GM21423 (cell line): ENCODE results near the gene ABTB1.
"Not testable (repeated sequence)": the region's sequence is repeated elsewhere in the genome, so short reads cannot be mapped to it uniquely, and the experiment has no call there.

Experiments
- ATAC-seq: cut with Tn5 transposase; IDR thresholded peaks from one replicate; pipeline ENCODE4 v1.9.1; 2021; ENCODE audit warnings: mild to moderate bottlenecking, moderate library complexity; ENCODE audit not compliant: unreplicated experiment

The ABTB1 gene

DNA sequence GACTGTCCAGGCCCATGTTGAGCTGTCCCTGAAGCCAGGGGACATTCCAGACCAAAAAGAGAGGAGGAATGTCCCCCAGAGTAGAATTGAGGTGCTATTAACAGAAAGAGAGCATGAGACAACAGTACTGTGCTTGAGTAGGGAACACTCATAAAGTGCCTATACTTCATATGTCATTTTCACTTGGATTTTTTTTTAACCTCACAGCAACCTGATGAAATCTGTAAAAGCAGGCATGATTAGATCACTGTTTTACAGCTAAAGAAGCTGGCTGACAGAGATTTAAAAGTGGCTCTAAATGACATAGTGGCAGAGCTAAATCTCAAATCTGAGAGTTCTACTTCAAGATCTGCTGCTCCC lies 24.9 kb upstream of the ABTB1 start:
- no peak for ATAC-seq

DNA sequence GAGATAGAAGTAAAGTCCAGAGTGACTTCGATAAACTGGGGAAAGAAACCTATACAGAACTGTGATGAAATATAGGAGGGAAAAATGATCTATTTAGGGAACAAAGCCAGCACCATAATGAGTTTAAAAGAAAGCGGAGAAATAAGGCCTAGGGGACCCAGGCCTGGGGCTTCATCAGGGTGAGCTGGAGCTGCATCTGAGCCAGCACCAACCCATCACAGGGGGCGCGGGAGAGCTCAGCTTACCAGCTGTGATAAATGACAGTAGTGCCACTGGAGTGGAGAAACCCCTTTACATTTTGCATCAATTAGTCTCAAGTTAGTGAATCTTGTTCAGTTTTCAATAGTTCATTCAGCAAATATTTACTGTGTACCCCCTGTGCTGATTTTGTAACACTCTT lies 22.5 kb upstream of the ABTB1 start:
- no peak for ATAC-seq

DNA sequence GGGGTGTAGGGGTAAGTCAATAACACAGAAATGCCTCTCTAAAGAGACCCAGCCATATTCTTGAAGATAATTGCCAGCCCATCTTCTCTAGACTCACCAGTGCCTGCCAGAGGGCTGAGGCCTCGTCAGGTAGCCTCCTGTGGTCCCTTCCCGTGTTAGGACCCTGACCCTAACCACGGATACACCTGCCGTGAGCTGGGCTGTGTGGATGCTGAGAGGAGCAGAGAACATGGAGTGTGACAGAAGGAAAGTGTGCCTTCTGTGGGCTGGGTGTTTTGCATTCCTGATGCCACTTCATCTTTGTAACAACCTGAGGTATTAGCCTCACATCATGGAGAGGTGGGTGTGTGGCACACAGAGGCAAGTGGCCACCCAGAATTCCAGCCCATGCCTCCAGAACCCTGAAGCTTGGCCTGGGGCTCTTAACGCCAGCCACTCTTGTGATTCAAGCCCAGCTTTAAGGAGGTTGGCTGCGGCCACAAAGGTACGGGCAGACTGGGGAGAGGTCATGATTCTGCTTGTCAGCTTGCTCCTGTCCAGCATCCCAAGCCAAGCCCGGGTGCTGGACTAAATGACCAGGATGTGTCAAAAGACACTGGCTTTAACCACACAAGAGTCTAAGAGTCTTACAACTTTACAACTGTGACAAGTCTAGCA lies 21.1 kb upstream of the ABTB1 start:
- ATAC-seq = no peak

DNA sequence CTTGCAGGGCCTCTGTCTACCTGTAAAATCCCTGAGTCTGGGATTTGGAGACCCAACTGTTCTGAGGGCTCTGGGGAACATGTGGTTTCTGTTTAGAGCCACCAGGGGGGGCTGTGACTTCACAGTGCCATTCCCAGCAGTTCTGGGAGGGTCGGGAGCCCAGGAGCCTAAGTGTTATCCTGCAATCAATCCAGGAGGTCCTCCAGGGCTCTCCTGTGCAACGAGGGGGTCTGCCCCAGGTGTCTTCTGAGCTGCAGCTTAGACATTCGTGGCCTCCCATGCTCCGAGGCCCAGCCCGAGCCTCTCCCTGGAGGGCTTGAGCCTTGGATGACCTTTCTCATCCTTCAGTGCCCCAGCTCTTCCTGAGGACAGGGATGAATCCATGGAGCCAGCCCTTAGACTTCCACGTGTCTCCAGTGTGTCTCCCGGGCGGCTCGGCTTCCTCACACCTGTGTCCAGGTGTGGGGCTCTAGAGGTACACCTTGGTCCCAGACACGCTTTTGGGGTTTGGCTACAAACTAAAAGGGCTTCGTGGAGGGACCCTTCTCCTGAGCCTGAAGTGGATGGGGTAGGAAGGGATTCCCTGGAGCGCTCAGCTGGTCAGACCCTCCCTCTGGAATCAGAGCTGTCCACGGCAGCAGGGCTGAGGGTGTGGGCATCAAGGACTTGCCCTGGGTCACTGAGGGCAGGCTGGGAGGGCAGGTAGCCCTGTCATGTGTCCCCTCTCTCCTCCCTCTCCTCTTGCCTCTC lies 20.3 kb upstream of the ABTB1 start:
- no peak for ATAC-seq

DNA sequence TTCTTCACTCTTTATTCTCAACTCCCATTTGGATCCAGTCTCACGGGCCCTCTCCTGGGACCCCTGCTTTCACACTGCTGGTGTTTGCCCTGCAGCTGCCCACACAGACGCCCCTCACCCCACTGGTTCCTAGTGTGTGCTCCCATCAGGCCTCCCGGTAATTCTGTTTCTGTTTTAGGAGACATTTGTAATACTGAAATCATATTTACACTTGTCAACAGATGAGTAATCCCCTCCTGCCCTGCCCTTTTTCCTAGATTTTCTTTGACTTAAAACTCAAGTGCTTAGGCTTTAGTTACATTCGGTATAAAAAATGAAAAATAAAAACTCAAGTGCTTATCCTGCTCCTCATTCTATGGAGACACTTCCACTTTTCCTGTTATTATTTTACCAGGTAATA lies 18.4 kb upstream of the ABTB1 start:
- no peak for ATAC-seq

DNA sequence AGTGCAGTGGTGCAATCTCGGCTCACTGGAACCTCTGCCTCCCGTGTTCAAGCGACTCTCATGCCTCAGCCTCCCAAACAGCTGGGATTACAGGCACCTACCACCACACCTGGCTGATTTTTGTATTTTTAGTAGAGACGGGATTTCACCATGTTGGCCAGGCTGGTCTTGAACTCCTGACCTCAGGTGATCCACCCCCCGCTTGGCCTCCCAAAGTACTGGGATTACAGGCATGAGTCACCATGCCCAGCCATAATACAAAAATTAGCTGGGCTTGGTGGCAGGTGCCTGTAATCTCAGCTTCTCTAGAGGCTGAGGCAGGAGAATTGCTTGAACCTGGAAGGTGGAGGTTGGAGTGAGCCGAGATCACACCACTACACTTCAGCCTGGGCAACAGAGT lies 17.8 kb upstream of the ABTB1 start:
- ATAC-seq = not testable (repeated sequence)

DNA sequence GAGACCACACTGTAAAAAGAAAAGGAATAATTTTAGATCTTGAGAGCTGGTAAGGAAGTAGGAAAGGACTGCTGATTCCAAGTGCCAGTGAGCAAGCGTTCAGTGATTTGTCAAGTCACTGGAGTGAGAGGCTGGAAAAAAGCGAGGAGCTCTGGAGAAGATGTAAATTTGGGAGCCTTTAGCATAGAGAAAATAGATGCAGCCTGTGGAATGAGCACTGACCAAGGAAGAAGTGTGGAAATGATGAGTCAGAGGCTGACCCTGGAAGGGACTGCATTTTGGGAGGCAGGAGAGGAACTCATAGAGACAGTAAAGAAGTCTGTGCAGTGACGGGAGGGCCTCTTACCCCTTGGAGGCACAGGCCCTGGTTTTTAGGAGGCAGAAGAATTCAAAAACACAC lies 17.1 kb upstream of the ABTB1 start:
- no peak for ATAC-seq

DNA sequence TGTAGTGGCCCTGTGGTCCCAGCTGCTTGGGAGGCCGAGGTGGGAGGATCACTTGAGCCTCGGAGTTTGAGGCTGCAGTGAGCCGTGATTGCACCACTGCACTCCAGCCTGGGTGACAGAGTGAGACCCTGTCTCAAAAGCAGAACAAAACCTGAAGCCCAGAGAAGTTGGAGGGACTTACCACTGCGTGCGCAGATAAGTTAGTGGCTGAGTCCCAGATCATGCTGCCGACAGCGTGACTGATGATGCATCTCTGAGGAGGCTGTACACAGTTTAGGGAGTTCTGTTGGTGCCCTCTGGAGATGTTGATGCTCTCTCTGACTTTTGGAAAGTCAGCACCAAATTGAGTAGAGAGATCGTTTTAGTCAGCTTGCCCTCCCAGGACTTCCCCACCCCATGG lies 15.8 kb upstream of the ABTB1 start:
- no peak for ATAC-seq

DNA sequence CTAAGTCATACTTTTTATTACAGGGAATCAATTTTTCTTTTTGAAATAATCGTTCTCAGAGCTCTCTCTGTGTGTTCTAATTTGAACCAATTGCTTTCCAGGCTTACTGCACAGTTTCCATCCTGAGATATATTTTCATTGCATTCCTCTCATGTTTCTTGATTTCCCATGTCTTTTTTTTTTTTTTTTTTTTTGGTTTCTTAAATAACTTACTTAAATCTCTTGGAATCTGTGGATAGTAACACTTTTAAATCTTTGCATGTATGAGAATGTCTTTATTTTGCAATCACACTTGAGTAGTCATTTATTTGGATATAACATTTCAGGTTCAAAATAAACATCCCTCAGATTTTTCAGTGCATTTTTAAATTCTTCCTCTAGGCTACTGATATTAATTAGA lies 14.5 kb upstream of the ABTB1 start:
- ATAC-seq = no peak

DNA sequence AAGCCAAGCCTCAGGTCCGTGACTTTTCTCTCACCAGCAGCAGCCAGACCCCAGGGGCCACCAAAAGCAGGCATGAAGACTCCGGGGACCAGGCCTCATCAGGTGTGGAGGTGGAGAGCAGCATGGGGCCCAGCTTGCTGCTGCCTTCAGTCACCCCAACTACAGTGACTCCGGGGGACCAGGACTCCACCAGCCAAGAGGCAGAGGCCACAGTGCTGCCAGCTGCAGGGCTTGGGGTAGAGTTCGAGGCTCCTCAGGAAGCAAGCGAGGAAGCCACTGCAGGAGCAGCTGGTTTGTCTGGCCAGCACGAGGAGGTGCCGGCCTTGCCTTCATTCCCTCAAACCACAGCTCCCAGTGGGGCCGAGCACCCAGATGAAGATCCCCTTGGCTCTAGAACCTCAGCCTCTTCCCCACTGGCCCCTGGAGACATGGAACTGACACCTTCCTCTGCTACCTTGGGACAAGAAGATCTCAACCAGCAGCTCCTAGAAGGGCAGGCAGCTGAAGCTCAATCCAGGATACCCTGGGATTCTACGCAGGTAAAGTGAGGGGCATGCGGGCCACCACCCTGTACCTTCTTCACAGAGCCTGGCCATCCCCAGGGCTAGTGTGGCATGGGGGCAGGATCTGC lies 12.0 kb upstream of the ABTB1 start:
- no peak for ATAC-seq

DNA sequence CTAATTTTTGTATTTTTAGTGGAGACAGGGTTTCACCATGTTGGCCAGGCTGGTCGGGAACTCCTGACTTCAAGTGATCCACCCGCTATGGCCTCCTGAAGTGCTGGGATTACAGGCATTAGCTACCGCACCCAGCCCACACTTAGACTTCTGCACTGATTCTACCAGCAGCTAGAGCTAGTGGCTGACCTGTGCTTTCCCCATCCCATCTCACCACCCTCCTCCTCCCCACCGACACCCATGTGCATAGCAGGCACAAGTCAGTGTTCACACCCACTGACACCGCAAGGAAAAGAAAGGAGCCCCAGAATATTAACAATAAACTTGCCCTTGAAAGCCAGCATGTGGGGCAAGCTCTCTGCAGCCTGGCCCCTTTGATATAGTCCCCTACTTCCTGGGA lies 11.2 kb upstream of the ABTB1 start:
- no peak for ATAC-seq

DNA sequence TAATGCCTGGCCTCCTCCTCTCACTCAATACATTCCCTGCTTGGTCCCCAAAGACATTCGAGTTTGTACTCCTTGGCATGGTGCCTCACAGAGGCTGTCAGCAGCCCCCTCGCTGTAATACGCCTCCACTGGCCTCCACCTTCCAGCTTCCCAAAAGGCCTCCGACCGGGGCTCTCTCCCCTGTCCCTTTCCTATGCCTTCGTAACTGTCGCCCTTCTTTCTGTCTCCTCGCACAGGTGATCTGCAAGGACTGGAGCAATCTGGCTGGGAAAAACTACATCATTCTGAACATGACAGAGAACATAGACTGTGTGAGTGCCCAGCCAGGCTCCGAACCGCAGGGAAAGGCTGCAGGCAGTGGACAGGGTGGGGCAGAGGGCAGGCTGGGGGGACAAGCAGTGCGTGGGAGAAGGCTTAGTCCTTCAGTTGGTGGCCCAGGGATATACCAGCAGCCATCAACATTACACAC lies 10.7 kb upstream of the ABTB1 start:
- ATAC-seq = no peak

DNA sequence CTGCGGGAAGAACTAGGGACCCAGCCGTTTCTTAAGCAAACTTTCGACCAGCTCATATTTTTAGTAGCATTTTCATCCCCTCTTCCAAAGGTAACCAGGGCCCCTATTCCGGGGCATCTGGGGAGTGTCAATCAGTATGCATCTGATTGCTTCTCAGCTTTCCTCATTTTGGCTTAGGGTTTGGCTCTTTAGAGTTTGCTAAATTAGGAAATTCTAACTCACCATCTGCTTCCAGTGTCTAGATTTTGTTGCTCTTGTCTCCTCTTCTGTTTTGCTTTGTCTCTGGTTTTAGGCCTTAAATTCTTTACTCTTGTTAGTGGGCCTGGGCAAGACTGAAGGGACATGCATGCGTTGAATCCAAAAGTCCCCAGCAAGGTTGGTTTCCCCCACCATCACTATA lies 9.6 kb upstream of the ABTB1 start:
- ATAC-seq = no peak

DNA sequence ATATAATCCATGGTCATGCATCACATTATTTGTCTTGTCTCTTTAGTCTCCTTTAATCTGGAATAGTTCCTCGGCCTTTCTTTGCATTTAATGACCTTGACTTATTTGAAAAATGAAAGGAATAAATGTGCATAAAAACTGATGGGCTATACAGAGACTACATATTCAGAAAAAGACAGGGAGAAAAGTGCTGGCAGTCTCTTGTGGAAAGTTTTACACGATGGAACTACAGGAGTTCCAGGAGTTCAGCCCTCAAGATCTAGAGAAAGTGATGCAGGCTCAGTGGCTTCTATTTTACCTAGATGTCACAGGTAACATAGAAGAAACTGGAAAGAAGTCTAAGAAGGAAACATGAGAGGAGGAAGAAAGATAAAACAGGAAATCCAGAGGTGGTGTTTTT lies 7.6 kb upstream of the ABTB1 start:
- ATAC-seq = no peak

DNA sequence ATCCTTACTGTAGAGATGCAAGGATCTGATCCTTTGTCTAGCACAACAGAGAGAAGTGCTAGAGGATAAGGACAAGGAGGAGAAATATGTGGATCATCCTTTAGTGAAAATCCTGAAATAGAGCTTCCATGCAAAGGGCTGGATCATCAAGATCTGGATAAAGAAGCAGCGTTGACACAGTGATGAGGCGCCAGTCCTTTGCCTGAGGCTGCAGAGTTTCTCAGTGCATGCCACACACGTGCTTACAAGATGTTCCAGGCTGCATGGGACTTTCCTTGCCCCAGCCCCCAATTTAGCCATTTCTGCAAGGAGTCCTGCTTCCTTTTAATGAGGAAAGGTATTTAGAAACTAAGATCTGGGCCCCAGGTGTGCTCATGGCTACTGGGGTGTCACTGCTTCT lies 7.2 kb upstream of the ABTB1 start:
- ATAC-seq = no peak

DNA sequence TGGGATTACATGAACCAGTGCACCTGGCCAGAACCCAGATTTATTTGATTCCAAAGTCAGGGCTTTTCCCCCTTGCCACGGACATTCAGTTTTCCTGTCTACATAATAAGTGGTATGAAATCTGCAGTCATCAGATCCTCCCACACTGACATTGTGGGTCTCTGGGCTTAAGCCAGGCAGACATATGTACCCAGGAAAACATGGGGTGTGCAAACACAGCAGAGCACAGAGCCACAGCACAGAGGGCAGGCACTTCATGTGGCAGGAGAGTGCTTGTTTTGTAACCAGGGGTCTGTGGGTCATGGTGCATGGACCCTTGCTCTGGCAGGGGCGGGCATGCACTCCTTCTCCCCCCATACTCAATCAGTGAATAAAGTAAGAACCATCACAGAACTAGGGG lies 6.1 kb upstream of the ABTB1 start:
- ATAC-seq = no peak

DNA sequence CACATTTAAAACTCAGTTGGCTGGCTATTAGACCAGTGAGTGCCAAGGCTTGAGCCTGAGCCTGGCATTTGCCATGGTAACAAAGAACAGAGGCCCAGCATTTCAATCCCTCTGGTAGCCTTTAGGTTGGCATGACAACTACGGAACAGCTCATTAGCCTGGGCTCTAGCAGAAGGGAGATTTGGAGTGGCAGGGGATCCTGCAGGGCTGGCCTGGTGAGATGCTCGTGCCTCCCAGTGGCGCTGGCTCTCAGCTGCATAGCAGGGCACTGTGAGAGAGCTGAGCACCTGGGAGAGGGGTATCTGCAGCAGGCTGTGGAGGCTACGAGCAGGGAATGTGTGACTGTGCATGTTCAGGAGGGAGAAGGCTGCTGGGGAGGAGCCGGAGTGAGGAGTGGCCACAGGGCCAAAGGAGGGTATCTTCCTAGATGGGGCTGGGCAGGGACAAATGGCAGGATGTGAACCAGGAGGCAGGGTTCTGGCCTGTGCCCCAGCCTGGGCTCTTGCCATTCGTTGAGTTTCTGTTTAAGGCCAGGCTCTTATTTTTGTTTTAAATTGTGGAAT lies 5.6 kb upstream of the ABTB1 start:
- ATAC-seq = no peak

DNA sequence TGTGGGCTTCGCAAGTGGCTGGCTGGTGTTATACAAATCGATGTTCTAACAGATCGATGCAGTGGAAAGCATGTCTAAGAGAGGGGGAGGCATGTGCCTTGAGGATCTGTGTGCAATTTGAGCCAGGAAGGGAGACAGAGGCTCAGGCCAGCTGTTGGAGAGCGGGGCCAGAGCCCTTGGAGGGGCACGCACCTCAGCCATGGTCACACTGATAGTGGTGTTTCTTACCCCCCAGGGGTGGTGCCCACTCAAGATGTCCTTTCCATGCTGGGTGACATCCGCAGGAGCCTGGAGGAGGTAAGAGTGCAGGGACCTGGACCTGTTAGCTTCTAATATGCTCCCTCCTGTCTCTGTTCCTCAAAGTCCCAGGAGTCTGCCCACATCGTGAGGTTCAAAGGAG lies 3.8 kb upstream of the ABTB1 start:
- no peak for ATAC-seq

DNA sequence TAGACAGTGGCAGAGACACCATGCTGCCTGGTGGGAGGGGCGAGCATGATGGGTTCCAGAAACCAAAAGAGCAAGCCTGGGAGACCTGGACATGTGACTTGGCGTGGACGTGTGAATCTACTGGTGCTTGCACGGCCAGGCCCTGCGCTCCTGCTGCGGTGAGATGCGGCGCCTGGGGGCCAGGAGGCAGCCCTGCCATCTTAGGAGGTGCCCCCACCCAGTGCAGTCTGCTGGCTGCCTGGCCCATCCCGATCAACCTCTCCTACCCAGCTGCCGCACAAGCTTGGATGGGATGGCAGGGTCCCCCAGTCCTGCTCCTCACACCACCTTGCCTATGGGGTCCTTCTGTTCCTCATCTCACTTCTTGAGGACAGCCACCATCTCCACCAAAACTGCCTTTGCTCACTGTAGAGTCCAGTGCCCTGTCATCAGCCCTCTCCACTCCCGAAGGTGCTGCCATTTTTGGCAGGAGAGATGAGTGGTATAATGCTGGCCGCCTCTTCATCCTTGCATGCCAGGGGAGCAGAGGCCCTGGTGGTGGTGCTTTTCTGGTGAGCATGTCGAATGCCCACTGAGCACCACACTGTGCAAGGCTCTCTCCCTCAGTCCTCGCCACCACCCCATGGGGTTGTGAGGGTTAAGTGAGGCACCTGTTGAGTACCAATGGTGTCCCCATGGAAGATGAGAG lies 3.1 kb upstream of the ABTB1 start:
- ATAC-seq = no peak

DNA sequence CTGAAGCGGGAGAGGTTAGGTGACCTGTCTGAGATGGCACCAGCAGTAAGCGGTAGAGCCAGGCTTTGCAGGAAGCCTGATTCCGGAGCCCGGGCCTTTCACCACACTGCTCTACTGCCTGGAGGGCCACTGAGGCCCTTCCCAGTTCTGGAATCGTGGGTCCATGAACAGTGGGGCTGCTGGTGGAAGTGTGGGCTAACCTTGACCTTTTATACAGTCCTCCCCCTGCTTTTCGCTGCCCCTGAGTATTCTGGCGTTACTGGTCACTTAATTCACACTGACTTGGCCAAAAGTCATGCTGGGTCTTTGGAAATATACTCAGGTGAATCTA lies 2.6 kb upstream of the ABTB1 start:
- no peak for ATAC-seq

DNA sequence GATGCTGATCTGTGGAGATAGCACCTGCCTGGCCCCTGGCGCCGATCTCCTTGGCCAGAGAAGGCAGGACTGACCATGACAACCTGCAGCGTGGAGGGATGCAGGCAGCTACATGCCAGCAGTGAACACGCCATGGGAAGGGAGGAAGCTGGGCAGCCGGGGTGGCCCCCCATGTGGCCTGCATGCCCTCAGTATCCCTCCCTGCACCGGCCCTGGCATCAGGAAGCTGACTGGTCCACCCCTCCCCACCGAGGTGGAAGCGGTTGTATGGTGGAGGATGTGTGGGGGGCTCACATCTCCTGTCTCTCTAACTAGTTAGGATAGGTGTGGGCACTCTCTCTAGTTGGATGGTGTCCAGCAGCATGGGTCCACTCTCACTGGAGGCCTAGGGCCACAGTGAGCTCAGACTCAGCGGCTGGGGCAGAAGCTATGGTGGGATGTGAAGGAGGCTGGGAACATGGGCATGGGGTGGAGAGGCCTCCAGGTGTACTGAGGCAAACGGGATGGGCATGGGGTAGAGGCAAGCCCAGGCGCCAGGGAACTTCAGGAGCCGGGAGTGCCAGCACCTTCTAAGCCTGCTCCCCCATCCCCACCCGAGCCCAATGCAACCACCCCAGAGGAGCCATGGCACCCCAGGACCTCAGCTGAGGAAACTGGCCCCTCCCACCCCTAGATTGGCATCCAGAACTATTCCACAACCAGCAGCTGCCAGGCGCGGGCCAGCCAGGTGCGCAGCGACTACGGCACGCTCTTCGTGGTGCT lies 1.8 kb upstream of the ABTB1 start:
- ATAC-seq = no peak
